Epithelial cell of esophagus (primary cell): ENCODE results near the gene FGF12.
A peak's percentile ranks its signal among the peaks of the same experiment; 100 is the strongest.

Source experiments
- DNase-seq: peaks from one replicate; pipeline ENCODE4 v3.0.0; 2010; ENCODE audit warnings: low read depth
- H3K4me3 ChIP-seq: 2 replicates; pipeline ENCODE4 v1.5.1; 2011; ENCODE audit warnings: mild to moderate bottlenecking, low read length, control low read depth
- TF ChIP-seq, protein P1 (sequence below): IDR thresholded peaks from 2 replicates; pipeline ENCODE4 v1.5.1; 2011; ENCODE audit warnings: low read depth, mild to moderate bottlenecking, low read length, control low read depth, inconsistent platforms; ENCODE audit not compliant: insufficient read depth; ENCODE audit errors: missing control alignments

The FGF12 gene

DNA sequence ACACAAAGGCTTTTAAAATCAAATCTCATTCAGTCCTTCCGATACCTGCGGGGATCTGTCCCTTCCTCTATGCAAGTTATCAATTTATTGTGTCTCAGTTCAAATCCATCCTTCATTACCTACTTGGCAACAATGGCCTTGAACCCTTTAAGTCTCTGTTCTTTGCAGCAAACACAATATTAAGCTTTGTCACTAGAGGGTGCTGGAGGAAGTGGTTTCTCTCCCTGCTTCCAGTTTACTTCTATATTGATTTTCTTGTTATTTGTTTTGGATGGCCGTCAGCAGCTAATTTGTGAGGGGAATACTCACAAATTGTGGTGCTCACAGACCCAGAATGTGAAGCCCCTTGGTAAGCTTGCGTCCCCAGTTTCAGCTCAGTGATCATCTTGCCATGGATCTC, 278.3 kb downstream of the FGF12 start:
- no peak overlapping the region for H3K4me3 ChIP-seq
- TF ChIP-seq, protein P1, sequence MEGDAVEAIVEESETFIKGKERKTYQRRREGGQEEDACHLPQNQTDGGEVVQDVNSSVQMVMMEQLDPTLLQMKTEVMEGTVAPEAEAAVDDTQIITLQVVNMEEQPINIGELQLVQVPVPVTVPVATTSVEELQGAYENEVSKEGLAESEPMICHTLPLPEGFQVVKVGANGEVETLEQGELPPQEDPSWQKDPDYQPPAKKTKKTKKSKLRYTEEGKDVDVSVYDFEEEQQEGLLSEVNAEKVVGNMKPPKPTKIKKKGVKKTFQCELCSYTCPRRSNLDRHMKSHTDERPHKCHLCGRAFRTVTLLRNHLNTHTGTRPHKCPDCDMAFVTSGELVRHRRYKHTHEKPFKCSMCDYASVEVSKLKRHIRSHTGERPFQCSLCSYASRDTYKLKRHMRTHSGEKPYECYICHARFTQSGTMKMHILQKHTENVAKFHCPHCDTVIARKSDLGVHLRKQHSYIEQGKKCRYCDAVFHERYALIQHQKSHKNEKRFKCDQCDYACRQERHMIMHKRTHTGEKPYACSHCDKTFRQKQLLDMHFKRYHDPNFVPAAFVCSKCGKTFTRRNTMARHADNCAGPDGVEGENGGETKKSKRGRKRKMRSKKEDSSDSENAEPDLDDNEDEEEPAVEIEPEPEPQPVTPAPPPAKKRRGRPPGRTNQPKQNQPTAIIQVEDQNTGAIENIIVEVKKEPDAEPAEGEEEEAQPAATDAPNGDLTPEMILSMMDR, result peak; percentile 49
- DNase-seq, result no peak

DNA sequence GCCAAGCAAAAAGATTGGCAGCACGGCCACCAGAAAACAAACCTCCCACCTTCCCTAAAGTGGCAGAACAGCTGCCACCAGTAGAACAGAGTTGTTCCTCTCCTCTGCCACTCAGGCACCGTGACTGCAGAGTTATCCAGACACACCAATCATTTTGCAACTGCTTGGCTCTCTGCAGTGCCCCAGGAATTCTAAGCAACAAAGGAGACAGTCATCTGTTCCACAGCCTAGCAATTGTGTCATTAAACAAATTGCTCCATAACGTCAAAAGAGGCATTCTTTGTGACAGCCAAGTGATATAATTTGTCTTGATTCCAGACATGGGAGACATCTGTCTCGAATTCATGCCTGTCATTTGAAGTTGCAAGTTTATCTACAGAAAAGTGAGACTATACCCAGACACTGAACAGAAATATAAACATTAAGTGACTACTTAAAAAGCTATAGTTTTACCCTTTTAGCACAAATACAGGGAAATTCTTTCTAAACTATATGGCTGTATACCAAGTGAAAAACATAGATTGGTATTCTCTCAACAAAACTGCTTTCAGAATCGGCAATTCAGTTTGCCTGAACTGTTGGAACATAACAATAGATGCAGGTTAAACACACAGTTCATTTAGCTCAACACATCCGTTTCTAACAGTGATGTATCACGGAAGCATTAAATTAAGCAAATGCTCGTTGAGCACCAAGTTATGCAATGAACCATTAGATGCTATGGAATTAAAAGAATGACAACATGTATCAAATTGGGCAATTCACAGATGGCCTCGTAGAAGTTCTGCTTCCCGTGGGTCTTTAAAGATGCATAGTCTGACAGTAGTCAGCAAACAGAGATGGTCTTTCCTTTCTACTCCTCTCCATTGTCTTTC, 281.3 kb downstream of the FGF12 start:
- no peak overlapping the region for H3K4me3 ChIP-seq
- TF ChIP-seq, protein P1, result no peak
- peak; percentile 36 for DNase-seq

DNA sequence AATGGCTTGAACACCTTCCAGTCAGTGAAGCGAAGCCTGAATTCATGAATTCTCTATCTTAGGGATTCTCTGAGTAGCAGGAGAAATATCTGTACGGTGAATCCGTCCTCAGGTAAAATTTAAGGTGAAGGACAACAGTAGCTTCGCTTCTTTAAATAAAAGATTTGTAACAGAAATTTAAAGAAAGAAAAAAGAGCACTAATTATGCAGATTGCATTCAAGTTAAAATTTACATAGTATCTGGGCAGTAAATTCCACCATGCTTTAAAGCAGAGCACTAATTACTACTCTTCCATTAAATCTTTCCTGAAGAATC, 282.6 kb downstream of the FGF12 start:
- DNase-seq, result no peak
- H3K4me3 ChIP-seq, result no peak overlapping the region
- TF ChIP-seq, protein P1, result no peak

DNA sequence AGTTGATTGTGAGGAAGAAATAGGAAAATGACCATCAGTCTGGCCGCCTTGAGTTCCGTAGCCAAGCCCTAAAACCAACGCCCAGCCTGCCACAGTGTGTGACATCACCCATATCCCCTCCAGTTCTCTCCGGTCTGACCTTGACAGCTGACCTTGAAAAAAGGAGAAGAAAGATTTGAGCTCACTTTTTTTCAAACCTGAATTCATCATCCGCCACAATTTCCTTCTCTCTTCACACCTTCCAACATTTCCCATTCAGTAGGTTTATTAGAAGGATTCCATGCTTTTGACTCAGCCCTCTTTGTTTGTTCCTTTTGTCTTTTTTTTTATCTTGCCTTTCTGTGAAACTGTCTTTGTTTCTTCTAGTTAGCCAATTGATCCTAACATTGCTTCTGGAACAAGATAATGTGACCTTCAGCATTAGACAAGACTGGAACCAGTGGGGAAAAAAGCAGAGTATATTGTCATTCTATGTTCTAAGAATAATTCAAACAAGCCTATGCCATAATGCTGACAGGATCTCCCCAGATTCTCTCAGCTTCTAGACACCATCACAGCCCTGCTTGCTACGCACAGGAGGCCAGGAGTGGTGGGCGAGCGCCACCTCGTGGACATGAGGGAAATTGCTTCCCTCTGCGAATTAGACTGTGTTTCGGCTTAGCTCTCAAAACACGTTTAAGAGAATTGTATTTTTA, 283.1 kb downstream of the FGF12 start:
- no peak overlapping the region for H3K4me3 ChIP-seq
- peak; percentile 70 for DNase-seq
- TF ChIP-seq, protein P1, result peak; percentile 99

DNA sequence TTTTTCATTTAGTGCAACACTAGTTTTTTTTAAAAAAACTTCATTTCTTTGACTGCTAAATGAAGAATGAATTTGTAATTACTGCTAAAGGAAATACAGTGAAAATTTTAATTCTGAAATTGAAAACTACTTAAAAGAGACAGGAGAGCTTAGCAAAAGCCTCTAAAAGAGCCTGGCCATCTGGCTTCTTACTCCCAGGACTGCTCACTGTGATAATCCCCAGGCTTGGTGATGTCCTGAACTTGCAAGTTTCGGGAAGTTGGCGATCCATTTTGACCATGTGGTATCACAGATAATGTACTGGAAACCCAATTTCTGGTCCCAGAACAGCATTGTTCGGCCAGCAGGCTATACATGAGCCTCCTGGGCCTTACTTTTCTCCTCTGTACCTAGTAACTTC, 292.1 kb downstream of the FGF12 start:
- TF ChIP-seq, protein P1, result no peak
- no peak overlapping the region for H3K4me3 ChIP-seq
- DNase-seq, result no peak

GRCh38 chr3:192434186-192434585, 293.2 kb downstream of the FGF12 start:
- no peak overlapping the region for H3K4me3 ChIP-seq
- TF ChIP-seq, protein P1, result no peak
- no peak for DNase-seq
